HG03469 (cell line): Measurements from ENCODE around the gene SOX12.
"Not testable (repeated sequence)": the region's sequence is repeated elsewhere in the genome, so short reads cannot be mapped to it uniquely, and the experiment has no call there.

Experiments used
- ATAC-seq: cut with Tn5 transposase; IDR thresholded peaks from one replicate; pipeline ENCODE4 v1.9.1; 2021; ENCODE audit warnings: mild to moderate bottlenecking, moderate library complexity, moderate number of reproducible peaks; ENCODE audit not compliant: unreplicated experiment

Gene SOX12

DNA sequence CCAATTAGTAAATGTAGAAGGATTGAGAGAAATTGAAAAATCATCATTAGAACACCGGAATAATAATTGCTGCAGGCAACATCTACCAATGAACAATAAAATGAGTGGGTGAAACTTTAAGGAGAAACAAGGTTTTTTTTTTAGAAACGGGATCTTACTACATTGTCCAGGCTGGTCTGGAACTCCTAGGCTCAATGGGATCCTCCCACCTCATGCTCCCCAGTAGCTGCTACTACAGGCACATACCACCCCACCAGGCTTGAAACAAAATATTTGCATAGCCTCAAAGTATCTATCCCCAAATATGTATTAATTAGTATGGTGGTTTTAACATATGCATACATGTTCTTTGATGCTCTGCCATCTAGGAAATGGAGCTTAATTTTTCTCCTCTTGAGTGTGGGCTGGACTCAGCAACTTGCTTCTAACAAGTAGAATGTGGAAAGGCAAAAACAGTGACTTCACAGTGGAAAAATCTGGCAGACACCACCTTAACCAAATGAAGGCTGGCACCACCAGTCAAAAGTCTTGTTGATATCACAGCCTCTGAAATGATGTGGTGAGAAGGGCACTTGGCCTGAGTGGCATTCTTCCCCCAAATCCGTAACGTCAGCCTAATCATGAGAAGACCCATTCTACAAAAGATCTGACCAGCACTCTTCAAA, 33.7 kb downstream of the SOX12 start:
- ATAC-seq: no peak

DNA sequence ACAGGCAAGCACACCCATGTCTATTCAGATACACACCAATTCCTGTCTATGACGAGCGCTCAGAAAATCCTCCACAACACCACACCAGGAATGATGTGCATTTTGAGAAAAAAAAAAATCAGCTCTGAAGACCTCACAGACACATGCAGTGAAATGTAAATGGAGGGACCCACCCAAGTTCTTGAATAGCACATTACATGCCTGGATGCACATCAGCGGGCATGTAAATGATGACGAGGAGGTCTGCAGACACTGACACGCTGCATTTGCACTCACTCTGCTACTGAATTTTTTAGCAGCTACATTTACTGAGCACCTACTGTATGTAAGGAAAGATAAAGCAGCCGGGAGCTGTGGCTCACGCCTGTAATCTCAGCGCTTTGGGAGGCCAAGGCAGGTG, 36.2 kb downstream of the SOX12 start:
- no peak for ATAC-seq

DNA sequence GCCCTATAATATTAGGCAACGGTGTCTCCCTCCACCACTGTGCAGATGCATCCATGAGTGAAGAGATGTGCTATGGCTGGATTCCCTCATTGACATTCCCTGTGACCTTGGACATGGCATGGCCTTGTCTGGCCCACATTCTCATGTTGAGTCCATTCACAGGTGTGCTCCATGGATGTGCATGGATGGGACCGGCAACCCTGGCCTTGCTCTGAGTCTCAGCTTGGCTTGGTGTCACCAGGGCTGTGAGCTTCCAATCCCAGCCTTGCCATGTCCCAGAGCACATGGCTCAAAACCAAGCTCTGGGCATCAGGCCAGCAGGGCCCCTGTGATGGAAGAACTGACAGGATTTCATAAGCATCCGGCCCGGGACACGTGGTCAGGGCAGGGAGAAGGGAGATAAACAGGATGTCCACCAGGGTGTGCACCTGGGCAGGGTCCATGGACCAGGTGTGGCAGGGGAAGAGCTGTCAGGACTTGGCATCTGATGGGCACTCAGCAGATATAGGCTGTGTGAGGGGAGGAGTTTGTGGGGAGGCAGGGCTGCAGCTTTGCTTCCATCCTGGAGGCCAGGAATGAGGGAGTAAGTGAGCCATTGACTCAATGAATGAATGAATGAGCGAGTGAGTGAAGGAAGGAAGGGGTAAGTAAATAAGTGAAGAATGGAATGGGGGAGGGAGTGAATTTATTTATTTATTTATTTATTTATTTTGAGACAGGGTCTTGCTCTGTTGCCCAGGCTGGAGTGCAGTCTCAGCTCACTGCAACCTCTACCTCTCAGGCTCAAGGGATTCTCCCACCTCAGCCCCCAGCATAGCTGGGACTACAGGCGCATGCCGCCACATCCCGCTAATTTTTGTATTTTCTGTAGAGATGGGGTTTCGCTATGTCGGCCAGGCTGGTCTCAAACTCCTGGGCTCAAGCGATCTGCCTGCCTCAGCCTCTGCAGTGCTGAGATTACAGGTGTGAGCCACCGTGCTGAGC, 37.2 kb downstream of the SOX12 start:
- ATAC-seq: no peak

DNA sequence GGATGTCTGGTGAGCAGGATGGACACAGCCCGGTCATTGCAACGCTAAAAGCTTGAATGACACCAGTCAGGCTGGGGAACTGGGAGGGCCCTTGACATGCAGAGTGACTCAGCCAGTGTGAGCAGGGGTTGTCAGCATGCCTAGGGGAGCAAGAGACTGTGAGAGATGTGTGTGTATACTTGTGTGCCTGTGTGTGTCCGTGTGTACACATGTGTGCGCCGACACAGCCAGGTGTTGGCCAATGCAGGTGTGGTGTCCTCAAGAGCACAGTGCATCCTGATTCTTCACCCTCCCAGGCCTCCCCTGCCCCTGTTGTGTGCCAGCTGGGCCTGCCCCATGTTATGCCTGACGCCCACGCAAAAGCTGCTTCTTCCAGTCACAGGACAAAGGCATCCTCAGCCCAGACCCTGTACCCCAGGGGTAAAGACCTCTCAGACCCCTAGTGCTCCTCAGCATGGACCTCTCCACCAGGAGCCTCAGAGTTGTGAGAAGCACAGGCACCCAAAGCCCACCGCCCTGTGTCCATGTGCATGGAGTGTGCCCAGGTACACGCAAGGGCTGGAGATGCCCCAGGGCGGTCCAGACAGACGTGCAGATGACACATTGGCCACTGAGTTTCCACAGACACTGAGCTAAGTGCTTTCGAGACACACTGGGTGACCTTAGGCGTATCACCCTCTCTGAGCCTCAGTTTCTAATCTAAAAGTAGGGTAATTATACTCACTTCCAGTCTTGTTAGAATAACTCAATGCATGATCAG, 38.1 kb downstream of the SOX12 start:
- no peak for ATAC-seq

DNA sequence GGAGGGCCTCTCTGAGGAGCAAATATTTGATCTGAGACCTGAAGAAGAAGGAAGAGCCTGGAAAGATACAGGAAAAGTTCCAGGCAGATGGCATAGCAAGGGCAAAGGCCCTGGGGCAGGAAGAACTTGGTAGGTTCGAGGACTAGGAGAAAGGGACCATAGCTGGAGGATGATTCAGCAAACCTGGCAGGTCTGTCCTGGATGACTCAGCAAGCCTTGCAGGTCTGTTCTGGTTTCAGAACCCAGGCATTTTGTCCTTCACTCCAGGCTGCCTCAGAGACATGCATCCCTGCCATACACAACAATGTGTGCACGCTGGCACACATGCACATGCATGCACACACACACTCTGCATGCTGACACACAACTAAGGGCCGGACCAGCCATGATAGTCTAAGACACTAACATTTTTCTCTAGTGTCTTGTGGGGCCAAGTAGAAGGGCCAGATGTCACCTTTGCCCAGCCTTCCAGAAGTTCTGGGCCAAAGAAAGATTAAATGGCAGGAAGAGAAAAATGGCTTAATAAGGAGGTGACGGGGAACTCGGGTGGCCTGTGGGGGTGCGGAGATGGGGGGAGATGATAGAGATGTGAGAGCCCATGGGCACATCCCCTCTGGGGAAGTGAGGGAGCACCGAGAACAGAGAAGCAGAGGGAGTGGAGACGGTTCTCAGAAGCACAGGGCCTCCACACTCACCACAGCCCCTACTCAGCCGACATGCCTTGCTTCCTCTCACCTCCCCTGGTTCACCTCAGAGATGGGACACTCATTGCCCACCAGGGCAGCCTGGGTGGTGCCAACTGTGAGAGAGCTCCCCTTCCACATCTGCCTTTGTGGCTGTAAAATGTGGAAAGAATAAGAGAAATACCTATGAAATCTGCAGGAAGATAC, 39.8 kb downstream of the SOX12 start:
- ATAC-seq: no peak

- no peak for ATAC-seq
These were observed 40.8 kb downstream of the SOX12 start for GRCh38 chr20:366041-366718.

DNA sequence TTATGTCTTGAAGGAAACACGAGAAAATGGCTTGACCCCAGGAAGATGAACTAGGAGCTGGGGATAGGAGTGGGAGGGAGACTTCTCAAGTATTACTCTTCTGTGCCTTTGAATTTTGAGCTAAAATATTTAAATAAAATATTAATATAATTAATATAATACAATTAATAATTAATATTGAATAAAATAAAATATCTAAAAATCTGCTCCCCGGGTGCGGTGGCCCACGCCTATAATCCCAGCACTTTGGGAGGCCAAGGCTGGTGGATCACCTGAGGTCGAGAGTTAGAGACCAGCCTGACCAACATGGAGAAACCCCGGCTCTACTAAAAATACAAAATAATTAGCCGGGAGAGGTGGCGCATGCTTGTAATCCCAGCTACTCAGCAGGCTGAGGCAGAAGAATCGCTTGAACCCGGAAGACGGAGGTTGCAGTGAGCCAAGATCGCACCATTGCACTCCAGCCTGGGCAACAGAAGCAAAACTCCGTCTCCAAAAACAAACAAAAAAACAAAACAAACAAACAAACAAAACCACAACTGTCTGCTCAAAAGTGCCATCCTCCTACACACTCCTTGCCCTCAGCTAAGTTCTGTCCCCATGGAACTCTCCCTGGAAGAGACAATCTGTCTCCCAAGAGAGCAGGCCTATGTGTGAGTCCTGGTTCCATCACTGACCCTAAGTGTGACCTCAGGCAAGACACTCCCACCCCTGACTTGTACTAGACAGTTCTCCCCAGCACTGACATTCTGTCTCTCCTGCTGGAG, 41.5 kb downstream of the SOX12 start:
- ATAC-seq: no peak

DNA sequence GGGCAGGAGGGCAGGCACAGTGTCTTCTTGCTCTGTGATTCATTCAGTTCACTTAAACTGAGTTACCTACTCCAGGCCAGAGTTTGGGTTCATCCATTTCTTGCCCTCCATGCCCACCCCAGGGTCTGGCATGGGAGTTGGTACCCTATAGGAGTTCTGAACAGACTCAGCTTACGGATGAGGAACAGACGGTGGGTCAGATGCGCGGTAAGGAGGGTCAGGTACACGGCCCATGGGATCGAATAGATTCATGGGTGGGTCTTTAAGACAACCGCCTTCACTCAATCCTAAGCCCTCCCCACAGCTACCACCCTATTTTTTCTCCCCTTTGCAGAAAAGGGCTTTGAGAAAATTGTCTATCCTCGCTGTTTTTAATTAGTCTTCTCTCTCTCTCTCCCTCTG, 42.1 kb downstream of the SOX12 start:
- ATAC-seq: no peak

GRCh38 chr20:368915-369314, 43.6 kb downstream of the SOX12 start:
- ATAC-seq: no peak

- no peak for ATAC-seq
These were observed 44.8 kb downstream of the SOX12 start for GRCh38 chr20:370151-370600.

- no peak for ATAC-seq
These were observed 45.8 kb downstream of the SOX12 start for GRCh38 chr20:370977-371754.

DNA sequence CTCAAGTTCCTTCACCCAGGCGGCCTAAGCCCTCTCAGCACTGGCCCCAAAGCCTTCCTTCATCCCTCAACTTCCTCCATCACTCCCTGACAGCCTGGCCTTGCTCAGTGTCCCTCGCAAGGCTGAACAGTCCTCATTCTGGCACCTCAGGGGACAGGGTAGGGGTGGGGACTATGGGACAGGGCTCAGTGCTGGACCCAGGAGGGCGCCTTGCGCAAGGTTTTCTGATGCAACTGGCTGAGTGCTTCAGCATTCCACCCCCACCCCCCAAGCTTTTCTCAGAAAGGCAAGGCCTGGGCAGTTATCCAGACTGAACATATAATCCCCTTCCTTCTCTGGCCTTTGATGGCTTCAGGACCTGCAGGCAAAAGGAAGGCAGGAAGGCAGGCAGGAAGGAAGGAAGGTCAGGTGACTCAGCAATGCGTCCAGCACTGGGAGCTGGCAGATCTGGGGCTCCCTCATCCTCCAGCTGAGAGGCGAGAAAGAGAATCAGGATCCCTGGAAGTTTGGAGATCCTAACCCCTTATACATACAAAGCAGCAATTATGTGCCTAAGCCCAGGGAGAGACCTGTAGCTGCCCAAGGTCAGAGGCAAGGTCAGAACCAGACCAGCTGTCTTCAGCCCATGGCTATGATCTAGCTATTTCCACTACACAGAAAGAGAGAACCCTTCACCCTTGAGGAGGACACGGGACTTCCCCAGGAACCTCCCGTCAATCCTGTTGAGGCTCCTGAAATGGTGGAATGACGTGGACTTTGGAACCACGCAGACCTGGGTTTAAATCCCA, 46.6 kb downstream of the SOX12 start:
- ATAC-seq: no peak

DNA sequence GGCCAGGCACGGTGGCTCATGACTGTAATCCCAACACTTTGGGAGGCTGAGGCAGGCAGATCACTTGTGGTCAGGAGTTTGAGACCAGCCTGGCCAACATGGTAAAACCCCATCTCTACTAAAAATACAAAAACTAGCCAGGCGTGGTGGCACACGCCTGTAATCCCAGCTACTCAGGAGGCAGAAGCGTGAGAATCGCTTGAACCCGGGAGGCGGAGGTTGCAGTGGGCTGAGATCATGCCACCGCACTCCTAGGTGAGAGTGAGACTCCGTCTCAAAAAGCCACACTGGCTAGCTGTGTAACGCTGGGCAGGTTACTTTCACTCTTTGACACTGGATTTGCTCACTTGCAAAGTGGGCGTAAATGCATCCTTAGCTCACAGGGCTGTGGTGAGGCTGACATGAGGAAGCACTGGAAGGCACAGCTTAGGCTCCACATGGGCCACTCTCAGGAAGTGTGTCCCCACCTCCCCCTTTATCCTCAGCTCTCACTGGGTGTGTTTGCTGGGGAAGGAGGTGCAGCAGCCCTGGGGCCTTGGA, 47.3 kb downstream of the SOX12 start:
- not testable (repeated sequence) for ATAC-seq

DNA sequence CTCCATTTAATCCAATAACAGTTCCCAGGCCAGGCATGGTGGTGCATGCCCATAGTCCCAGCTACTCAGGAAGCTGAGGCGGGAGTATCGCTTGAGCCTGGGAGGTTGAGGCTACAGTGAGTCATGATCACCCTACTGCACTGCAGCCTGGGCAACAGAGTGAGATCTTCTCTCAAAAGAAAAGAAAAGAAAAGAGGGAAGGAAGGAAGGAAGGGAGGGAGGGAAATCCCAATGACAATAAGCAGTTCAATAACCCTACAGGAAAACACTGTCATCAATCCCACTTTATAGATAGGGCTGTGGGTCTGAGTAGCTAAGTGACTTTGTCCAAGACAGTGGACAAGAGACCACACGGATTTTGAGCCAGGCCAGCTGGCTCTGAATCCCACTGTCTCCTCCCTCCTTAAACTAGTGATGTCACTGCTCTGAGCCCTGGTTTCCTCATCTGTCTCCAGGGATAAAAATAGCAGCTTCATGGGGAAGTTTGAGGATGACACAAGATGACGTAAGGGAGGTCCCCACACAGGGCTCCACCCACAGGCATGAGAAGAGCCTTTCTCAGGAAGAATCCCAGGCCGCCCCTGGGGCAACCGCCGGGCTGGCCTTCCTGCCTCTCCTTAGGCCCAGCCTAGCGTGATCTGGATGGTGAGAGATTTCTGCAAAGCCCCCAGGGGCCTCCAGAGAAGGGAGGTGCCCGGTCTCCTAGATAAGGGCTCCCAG, 48.0 kb downstream of the SOX12 start:
- no peak for ATAC-seq

- ATAC-seq: no peak
These were observed 50.0 kb downstream of the SOX12 start for GRCh38 chr20:375265-375889.

DNA sequence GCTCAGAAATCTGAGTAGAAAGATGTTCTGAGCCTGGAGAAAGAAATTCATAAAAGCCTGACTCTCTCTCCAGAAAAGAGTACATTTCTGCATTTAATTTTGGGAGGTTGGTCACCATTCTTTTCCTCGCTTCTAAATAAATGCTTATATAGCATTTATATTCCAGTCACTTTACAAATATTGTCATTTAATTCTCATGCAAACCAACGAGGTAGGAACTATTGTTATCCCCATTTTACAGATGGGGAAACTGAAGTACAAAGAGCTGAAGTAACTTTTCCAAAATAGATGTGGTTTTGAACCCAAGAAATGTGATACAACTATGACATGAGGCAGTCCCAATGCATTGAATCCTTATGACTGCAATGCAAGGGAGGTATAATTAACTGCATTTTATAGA, 50.7 kb downstream of the SOX12 start:
- ATAC-seq: no peak
